ENCODE measurements around the gene DUSP14.
A peak's percentile ranks its signal among the peaks of the same experiment; 100 is the strongest.
"Not testable (repeated sequence)": the region's sequence is repeated elsewhere in the genome, so short reads cannot be mapped to it uniquely, and the experiment has no call there.

Gene DUSP14, protein sequence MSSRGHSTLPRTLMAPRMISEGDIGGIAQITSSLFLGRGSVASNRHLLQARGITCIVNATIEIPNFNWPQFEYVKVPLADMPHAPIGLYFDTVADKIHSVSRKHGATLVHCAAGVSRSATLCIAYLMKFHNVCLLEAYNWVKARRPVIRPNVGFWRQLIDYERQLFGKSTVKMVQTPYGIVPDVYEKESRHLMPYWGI

GRCh38 chr17:37489197-37490001 is at the start of gene DUSP14:
Gene DUSP14 (plus strand): TSS chr17:37489891. CDS start chr17:37512273, 22,382 bp downstream.
- DNase-seq (ENCODE audit: low read depth in 2 of 2): peak; percentile 65

- no peak for DNase-seq (ENCODE audit: low read depth in 2 of 2)
Measured at GRCh38 chr17:37440424-37440823, 49.3 kb upstream of the DUSP14 start.

DNA sequence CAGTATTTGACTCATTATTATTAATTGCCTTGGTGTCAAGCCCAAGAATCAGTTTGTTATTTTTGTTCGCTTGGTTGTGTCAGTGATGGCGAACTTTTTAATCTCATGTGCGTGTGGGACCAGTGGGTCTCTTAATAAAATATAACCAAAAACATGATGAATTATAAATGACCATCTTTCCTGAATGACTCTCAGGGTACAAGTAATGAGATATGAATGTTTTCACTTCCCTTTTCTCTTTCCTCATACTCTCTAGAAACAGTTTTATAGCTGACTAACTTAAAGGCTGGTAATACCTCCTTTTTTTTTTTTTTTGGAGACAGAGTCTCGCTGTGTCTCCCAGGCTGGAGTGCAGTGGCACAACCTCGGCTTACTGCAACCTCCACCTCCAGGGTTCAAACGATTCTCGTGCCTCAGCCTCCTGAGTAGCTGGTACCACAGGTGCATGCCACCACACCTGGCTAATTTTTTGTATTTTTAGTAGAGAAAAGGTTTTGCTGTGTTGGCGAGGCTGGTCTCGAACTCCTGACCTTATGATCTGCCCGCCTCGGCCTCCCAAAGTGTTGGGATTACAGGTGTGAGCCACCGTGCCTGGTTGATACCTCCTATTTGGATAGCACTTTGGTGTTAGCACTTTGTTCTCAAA is 48.2 kb upstream of the DUSP14 start:
- DNase-seq (ENCODE audit: low read depth in 2 of 2): not testable (repeated sequence)

GRCh38 chr17:37446027-37446426 is 43.7 kb upstream of the DUSP14 start:
- DNase-seq (ENCODE audit: low read depth in 2 of 2): no peak

DNA sequence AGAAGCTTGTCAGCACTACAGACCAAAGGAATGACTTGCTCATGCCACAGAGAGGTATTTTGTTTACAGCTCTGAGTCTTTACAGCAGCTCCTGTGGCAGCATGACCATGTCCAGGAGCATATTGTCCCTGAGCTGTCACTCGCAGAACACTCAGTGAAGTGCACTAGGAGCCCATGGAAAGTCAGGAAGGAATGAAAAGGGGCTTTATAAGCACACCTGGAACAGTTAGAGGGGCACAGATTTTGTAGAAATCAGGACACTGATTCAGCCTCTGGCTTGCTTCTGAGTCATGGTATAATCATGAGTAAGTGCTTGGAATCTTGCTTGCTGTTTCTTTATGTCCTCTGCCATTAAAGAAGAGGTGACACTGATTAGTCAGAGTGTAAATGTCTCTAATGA is 42.0 kb upstream of the DUSP14 start:
- no peak for DNase-seq (ENCODE audit: low read depth in 2 of 2)

GRCh38 chr17:37450112-37450511 is 39.6 kb upstream of the DUSP14 start:
- no peak for DNase-seq (ENCODE audit: low read depth in 2 of 2)

DNA sequence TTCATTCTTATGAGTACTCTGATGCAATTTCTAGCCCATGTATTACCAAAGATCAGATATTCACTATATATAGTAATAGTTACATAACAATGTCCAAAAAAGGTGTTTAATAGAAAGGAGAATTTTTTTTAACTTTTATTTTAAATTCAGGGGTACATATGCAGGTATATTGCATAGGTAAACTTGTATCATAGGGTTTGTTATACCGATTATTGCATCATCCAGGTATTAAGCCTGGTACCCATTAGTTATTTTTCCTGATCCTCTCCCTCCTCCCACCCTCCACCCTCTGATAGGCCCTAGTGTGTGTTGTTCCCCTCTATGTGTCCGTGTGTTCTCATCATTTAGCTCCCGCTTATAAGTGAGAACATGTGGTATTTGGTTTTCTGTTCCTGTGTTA is 31.9 kb upstream of the DUSP14 start:
- not testable (repeated sequence) for DNase-seq (ENCODE audit: low read depth in 2 of 2)

DNA sequence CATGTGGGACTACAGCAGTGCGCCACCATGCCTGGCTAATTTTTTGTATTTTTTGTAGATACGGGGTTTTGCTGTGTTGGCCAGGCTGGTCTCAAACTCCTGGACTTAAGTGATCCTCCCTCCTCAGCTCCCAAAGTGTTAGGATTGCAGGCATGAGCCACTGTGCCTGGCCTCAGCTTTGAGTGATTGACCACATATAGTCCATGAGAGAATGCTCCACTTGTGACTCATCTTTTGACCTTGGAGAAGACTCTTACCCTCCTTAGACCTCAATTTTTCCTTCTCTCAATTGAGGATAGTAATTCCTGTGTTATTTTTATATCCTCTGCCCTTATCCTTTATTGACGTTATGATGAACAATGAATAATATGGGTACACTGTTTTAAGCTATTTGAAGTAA is 30.9 kb upstream of the DUSP14 start:
- DNase-seq (ENCODE audit: low read depth in 2 of 2): no peak

DNA sequence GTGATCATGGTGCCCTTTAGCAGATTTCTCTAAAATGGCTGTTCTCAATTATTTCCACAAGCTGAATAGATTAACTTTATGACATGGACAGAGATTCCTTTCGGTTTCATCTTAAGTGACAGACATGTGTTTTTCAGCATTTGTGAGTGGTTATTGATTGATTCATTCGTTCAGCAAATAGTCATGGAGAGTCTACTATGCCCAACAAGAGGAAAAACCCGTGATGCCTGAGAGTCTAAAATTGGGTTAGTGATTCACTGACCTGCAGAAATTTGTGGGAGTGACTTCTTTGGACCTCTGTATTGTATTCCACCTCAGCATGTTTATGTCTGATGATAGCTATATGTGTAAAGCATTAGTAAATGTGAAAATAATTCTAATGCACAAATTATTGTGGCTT is 28.0 kb upstream of the DUSP14 start:
- DNase-seq (ENCODE audit: low read depth in 2 of 2): no peak

- no peak for DNase-seq (ENCODE audit: low read depth in 2 of 2)
Measured at GRCh38 chr17:37462492-37462891, 27.2 kb upstream of the DUSP14 start.

DNA sequence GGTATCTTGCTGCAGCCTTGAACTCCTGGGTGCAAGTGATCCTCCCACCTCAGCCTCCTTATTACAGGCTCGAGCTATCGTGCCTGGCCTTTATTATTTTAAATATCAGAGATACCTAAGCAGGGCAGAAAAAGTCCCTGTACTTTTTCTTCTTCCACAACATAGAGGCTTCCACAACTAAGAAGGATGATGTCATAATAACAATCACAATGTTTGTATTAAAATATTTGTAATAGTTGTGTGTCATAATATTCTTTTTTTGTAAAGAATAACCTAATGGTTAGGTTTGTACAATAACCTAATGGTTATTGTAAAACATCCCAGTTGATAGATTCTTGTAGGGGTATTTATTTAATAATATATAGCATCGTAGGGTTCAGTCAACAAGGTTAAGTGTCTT is 26.7 kb upstream of the DUSP14 start:
- DNase-seq (ENCODE audit: low read depth in 2 of 2): no peak

DNA sequence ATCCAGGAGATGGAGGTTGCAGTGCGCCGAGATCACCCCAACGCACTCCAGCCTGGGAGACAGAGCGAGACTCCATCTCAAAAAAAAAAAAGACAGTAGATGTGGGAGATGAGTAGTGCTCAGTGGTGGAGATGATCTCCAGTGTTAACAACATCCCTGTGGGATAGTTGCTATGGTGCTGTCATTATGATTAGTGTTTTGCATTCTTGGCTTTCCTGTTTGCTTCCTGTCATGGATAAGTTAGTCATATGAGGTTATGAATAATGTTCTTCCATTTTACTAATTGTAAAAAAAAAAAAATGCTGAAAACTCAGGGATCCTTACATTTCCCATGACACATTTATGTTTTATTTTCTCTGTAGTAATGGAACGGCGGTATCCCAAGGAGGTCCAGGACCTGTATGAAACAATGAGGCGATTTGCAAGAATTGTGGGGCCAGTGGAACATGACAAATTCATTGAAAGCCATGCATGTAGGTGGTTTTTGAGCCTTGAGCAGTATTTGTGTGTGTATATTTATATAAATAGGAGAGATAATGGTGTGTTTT is 24.5 kb upstream of the DUSP14 start:
- no peak for DNase-seq (ENCODE audit: low read depth in 2 of 2)

GRCh38 chr17:37466471-37466870 is 23.2 kb upstream of the DUSP14 start:
- no peak for DNase-seq (ENCODE audit: low read depth in 2 of 2)

GRCh38 chr17:37470181-37470580 is 19.5 kb upstream of the DUSP14 start:
- DNase-seq (ENCODE audit: low read depth in 2 of 2): no peak

DNA sequence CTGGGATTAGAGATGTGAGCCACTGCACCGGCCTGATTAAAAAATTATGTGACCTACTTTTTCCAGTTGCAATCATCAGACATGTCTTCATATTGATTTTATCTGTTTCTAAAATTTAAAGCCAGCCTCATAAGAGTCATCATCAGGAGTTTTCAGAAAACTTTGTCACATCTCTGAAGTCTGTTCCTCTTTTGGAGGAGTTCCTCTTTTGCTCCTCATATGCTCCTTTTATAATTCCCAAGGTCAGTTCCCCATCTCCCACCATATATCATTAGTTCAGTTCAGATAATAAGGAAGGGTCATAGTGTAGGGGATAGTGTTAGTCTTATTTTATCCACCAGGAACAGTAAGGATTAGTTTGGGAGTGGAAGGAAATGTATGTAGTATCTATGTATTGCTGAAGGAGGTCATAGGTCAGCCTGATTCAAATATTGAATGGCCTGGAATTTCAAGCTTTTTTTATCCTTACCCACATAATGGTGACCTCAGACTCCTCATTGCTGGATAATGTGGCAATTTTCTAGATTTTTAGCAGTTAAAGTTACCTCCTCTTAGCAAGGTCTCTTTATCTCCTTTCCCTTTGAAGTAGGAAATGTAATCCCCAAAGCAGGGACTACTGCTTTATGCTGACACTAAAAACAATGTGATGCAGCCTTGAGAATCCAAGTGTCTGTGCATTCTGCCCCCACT is 13.8 kb upstream of the DUSP14 start:
- no peak for DNase-seq (ENCODE audit: low read depth in 2 of 2)

- DNase-seq (ENCODE audit: low read depth in 2 of 2): no peak
Measured at GRCh38 chr17:37476431-37477120, 13.1 kb upstream of the DUSP14 start.

- DNase-seq (ENCODE audit: low read depth in 2 of 2): no peak
Measured at GRCh38 chr17:37478187-37478586, 11.5 kb upstream of the DUSP14 start.

DNA sequence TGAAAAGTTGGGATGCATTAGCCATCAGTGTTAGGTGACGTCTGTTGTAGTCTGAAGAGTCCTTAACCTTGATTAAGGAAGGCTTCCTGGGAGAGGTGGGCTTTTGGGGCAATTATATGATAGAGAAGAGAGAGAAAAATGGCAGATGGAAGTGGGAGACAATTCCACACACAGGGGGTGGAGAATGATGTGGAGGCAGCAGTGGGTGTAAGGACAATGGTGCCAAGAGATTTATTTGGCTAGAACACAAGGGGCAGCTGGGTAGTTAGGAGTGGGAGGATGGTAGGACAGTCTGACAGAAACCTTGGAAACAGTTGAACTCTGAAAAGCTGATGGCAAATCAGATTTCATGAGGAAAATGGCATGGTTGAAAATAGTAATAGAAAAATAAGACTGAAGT is 10.7 kb upstream of the DUSP14 start:
- no peak for DNase-seq (ENCODE audit: low read depth in 2 of 2)

GRCh38 chr17:37480427-37480826 is 9.3 kb upstream of the DUSP14 start:
- no peak for DNase-seq (ENCODE audit: low read depth in 2 of 2)

GRCh38 chr17:37481001-37481665 is 8.6 kb upstream of the DUSP14 start:
- DNase-seq (ENCODE audit: low read depth in 2 of 2): no peak

All from stimulated activated CD8-positive, alpha-beta memory T cell treated with anti-CD3 and anti-CD28 coated beads, Interleukin-7, amount 100 ng/mL, for 1 hour (primary cell).